HepG2 (cell line): Measurements from ENCODE around the gene WNK4. TPM values are rescaled to one million over a fixed set of nuclear protein-coding genes. Genes with fewer than 3 reads are reported as not detected.

Source experiments
- ETV5 ChIP-seq: IDR thresholded peaks from 2 replicates; pipeline ENCODE4 v1.6.1; 2018; ENCODE audit warnings: missing biosample characterization, missing genetic modification reagents, inconsistent platforms, borderline replicate concordance
- GATAD2A ChIP-seq: IDR thresholded peaks from 2 replicates; pipeline ENCODE4 v1.6.1; 2016
- HOXA9 ChIP-seq: sonication (generic); formaldehyde crosslinking; IDR thresholded peaks from 2 replicates; pipeline ENCODE4 v1.8.1; 2022; ENCODE audit warnings: missing genetic modification reagents, mild to moderate bottlenecking, moderate library complexity, borderline replicate concordance
- MED1 ChIP-seq: sonication (generic); formaldehyde crosslinking; IDR thresholded peaks from 2 replicates; pipeline ENCODE4 v1.4.0; 2020; ENCODE audit warnings: missing genetic modification reagents
- NFIC ChIP-seq: IDR thresholded peaks from 2 replicates; pipeline ENCODE4 v1.6.1; 2012; ENCODE audit warnings: mild to moderate bottlenecking, low read length, inconsistent platforms
- NR2F1 ChIP-seq, 2 experiments: fragments of 450-650 bp in 1 of 2; formaldehyde crosslinking in 1 of 2; IDR thresholded peaks; 2 replicates each; pipeline versions ENCODE4 v1.5.0 to v1.6.1; 2016 to 2020; ENCODE audit warnings: mild to moderate bottlenecking in 1 of 2, missing compliant biosample characterization in 1 of 2, missing genetic modification reagents in 1 of 2, moderate library complexity in 1 of 2
- POGK ChIP-seq: sonication (generic); formaldehyde crosslinking; conservative IDR thresholded peaks from 2 replicates; pipeline ENCODE4 v1.8.0; 2022; ENCODE audit warnings: mild to moderate bottlenecking, moderate library complexity, missing genetic modification reagents
- RXRA ChIP-seq: sonication (generic); formaldehyde crosslinking; IDR thresholded peaks from 2 replicates; pipeline ENCODE4 v1.5.1; 2020; ENCODE audit warnings: missing genetic modification reagents
- SOX5 ChIP-seq: IDR thresholded peaks from 2 replicates; pipeline ENCODE4 v1.6.1; 2016; ENCODE audit warnings: borderline replicate concordance
- ZBTB25 ChIP-seq: IDR thresholded peaks from 2 replicates; pipeline ENCODE4 v1.6.1; 2018; ENCODE audit warnings: missing genetic modification reagents
- ZNF232 ChIP-seq: sonication (generic); formaldehyde crosslinking; IDR thresholded peaks from 2 replicates; pipeline ENCODE4 v1.4.0; 2020; ENCODE audit warnings: missing genetic modification reagents, borderline replicate concordance
- ZNF430 ChIP-seq: sonication (generic); formaldehyde crosslinking; IDR thresholded peaks from 2 replicates; pipeline ENCODE4 v1.9.0; 2021; ENCODE audit warnings: mild to moderate bottlenecking, missing genetic modification reagents
- ZNF468 ChIP-seq: sonication (generic); formaldehyde crosslinking; IDR thresholded peaks from 2 replicates; pipeline ENCODE4 v1.8.0; 2022; ENCODE audit warnings: mild to moderate bottlenecking, moderate library complexity, missing genetic modification reagents
- ZNF574 ChIP-seq: sonication (generic); formaldehyde crosslinking; IDR thresholded peaks from 2 replicates; pipeline ENCODE4 v1.4.0; 2020; ENCODE audit warnings: missing genetic modification reagents
- ZNF720 ChIP-seq: sonication (generic); formaldehyde crosslinking; IDR thresholded peaks from 2 replicates; pipeline ENCODE4 v1.4.0; 2020; ENCODE audit warnings: missing genetic modification reagents
- ZNF724P ChIP-seq: sonication (generic); formaldehyde crosslinking; IDR thresholded peaks from 2 replicates; pipeline ENCODE4 v1.8.0; 2022; ENCODE audit warnings: missing genetic modification reagents, borderline replicate concordance
- polyA plus RNA-seq, 8 experiments: library from polyadenylated mRNA; depleted of rRNA in 3 of 8; stranded (reverse) in 7 of 8; unstranded in 1 of 8; fragments of >200 nt; fragmentation: Illumina TruSeq in 4 of 8; extraction: Trizol in 4 of 8; gene quantifications; 2 replicates each; pipeline versions ENCODE4 v1.2.1 to v1.2.3, GENCODE V29; 2011 to 2016; ENCODE audit warnings: low read depth in 4 of 8, missing spikeins in 1 of 8, mixed read lengths in 1 of 8; ENCODE audit not compliant: insufficient read depth in 1 of 8
- total RNA-seq, 5 experiments: library from RNA; depleted of rRNA; stranded (reverse); fragments of >200 nt; fragmentation: Illumina TruSeq; extraction: Trizol; gene quantifications; 2 replicates each; pipeline ENCODE4 v1.2.3, GENCODE V29; 2016; ENCODE audit warnings: low read depth in 1 of 5
- TF ChIP-seq, protein P1 (sequence below): sonication (generic); formaldehyde crosslinking; IDR thresholded peaks from 2 replicates; pipeline ENCODE4 v1.4.0; 2020; ENCODE audit warnings: missing genetic modification reagents, borderline replicate concordance
- TF ChIP-seq, protein P2 (sequence below): IDR thresholded peaks from 2 replicates; pipeline ENCODE4 v1.6.1; 2016; ENCODE audit warnings: missing genetic modification reagents, missing compliant biosample characterization

Gene WNK4
- total and polyA plus RNA-seq, 2 of the 13 experiments (the other 11 are each of a cell fraction or from before 2014, with no cell fraction given), result 2.7 to 13.7 TPM

- TF ChIP-seq, protein P1, sequence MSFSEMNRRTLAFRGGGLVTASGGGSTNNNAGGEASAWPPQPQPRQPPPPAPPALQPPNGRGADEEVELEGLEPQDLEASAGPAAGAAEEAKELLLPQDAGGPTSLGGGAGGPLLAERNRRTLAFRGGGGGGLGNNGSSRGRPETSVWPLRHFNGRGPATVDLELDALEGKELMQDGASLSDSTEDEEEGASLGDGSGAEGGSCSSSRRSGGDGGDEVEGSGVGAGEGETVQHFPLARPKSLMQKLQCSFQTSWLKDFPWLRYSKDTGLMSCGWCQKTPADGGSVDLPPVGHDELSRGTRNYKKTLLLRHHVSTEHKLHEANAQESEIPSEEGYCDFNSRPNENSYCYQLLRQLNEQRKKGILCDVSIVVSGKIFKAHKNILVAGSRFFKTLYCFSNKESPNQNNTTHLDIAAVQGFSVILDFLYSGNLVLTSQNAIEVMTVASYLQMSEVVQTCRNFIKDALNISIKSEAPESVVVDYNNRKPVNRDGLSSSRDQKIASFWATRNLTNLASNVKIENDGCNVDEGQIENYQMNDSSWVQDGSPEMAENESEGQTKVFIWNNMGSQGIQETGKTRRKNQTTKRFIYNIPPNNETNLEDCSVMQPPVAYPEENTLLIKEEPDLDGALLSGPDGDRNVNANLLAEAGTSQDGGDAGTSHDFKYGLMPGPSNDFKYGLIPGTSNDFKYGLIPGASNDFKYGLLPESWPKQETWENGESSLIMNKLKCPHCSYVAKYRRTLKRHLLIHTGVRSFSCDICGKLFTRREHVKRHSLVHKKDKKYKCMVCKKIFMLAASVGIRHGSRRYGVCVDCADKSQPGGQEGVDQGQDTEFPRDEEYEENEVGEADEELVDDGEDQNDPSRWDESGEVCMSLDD, result 0 out of 2 replicates have a peak, but pooled peaks have one; percentile 21
- no peak for TF ChIP-seq ZNF724P (CRISPR knock-in tag)
- no peak for TF ChIP-seq ZNF720
- no peak for TF ChIP-seq ZNF468
- no peak for TF ChIP-seq HOXA9 (CRISPR knock-in tag)
- peak; percentile 60; the same call in 1 of the 2 replicates for TF ChIP-seq ZNF232 (CRISPR knock-in tag)
- TF ChIP-seq NR2F1 (CRISPR knock-in tag; IDR thresholded peaks at IDR 0.05), result 0 out of 4 replicates have a peak, but pooled peaks have one; percentile 39 to 63
- TF ChIP-seq MED1 (CRISPR knock-in tag), result peak; percentile 67
- peak; percentile 56; the same call in 1 of the 2 replicates for TF ChIP-seq ZNF430 (CRISPR knock-in tag)
- TF ChIP-seq SOX5 (CRISPR knock-in tag), result peak; percentile 68
- peak; percentile 41 for TF ChIP-seq ZNF574 (CRISPR knock-in tag)
- TF ChIP-seq ZBTB25, result no peak
- TF ChIP-seq GATAD2A, result peak; percentile 87
- peak; percentile 81; the same call in 1 of the 2 replicates for TF ChIP-seq RXRA (CRISPR knock-in tag)
- peak; percentile 26; the same call in 1 of the 2 replicates for TF ChIP-seq POGK (CRISPR knock-in tag)
- peak; percentile 72; the same call in 1 of the 2 replicates for TF ChIP-seq NFIC
- TF ChIP-seq, protein P2, sequence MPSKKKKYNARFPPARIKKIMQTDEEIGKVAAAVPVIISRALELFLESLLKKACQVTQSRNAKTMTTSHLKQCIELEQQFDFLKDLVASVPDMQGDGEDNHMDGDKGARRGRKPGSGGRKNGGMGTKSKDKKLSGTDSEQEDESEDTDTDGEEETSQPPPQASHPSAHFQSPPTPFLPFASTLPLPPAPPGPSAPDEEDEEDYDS, result peak; percentile 21; the same call in 1 of the 2 replicates
- peak; percentile 45; the same call in 1 of the 2 replicates for TF ChIP-seq ETV5
Observed at GRCh38 chr17:42803074-42803883, 22.9 kb downstream of the WNK4 start (continued).
